Activated CD4-positive, alpha-beta T cell treated with anti-CD3 and anti-CD28 coated beads for 1 hour (primary cell): Measurements from ENCODE around the gene CPB1.

ENCODE experiments used
- DNase-seq: peaks from one replicate; pipeline ENCODE4 v3.0.0-alpha.2; 2020

Gene CPB1

GRCh38 chr3:148839805-148840204 lies 12.2 kb downstream of the CPB1 start:
- DNase-seq = no peak

- no peak for DNase-seq
Observed at GRCh38 chr3:148840451-148840850, 12.8 kb downstream of the CPB1 start.

- DNase-seq = no peak
Observed at GRCh38 chr3:148845756-148846395, 18.3 kb downstream of the CPB1 start.

GRCh38 chr3:148847351-148847750 lies 19.7 kb downstream of the CPB1 start:
- no peak for DNase-seq

GRCh38 chr3:148848410-148848809 lies 20.8 kb downstream of the CPB1 start:
- no peak for DNase-seq

- DNase-seq = no peak
Observed at GRCh38 chr3:148852271-148852992, 24.8 kb downstream of the CPB1 start.

GRCh38 chr3:148853076-148853475 lies 25.5 kb downstream of the CPB1 start:
- no peak for DNase-seq

GRCh38 chr3:148854061-148854460 lies 26.4 kb downstream of the CPB1 start:
- DNase-seq = no peak

GRCh38 chr3:148856384-148856783 lies 28.8 kb downstream of the CPB1 start:
- no peak for DNase-seq

GRCh38 chr3:148857316-148857715 lies 29.7 kb downstream of the CPB1 start:
- DNase-seq = no peak

GRCh38 chr3:148861277-148861869 lies 33.8 kb downstream of the CPB1 start:
- no peak for DNase-seq

- no peak for DNase-seq
Observed at GRCh38 chr3:148863297-148863696, 35.7 kb downstream of the CPB1 start.

- DNase-seq = no peak
Observed at GRCh38 chr3:148863814-148864213, 36.2 kb downstream of the CPB1 start.

- no peak for DNase-seq
Observed at GRCh38 chr3:148865049-148865448, 37.4 kb downstream of the CPB1 start, which contains the start of gene CPA3. Gene CPA3, plus strand, starts transcription at chr3:148865296. Its CDS starts 12 bp downstream, at chr3:148865308.

- no peak for DNase-seq
Observed at GRCh38 chr3:148866261-148866660, 38.6 kb downstream of the CPB1 start.

- DNase-seq = no peak
Observed at GRCh38 chr3:148873270-148873927, 45.8 kb downstream of the CPB1 start.

- no peak for DNase-seq
Observed at GRCh38 chr3:148873977-148874376, 46.4 kb downstream of the CPB1 start.

- no peak for DNase-seq
Observed at GRCh38 chr3:148878095-148878494, 50.5 kb downstream of the CPB1 start.

GRCh38 chr3:148879256-148879655 lies 51.6 kb downstream of the CPB1 start:
- no peak for DNase-seq

- DNase-seq = no peak
Observed at GRCh38 chr3:148880681-148881080, 53.1 kb downstream of the CPB1 start.

GRCh38 chr3:148881286-148881685 lies 53.7 kb downstream of the CPB1 start:
- no peak for DNase-seq

- DNase-seq = no peak
Observed at GRCh38 chr3:148882288-148882687, 54.7 kb downstream of the CPB1 start.

GRCh38 chr3:148883163-148883562 lies 55.6 kb downstream of the CPB1 start:
- DNase-seq = no peak

- no peak for DNase-seq
Observed at GRCh38 chr3:148884261-148884660, 56.6 kb downstream of the CPB1 start.
